Measurements from ENCODE around the gene CCDC182. TPM values are rescaled to one million over a fixed set of nuclear protein-coding genes. Genes with fewer than 3 reads are reported as not detected.

The CCDC182 gene
- total and polyA plus RNA-seq, 9 of the 15 experiments (the other 6 are each of a cell fraction or from before 2014, with no cell fraction given): not detected

DNA sequence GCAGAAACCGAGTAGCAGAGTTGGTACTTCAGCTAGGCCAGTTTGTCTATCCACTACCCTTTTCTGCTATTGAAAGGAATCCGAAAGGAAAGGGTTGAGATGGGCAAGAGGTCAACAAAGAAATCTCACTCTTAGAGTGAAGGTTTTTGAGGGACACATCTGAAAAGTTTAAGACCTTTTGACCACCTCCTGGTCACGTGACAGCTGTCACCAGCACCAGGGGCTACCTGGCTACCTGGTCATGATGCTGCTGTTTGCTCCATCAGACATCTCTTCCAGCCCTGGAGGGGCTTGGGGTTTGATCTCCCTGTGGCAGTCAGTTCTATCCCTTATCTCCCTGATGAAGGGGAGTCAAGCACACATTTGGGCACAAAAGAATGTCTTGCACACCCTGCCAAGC, 7.6 kb downstream of the CCDC182 start:
- no peak overlapping the region for H3K4me2 ChIP-seq (ENCODE audit: insufficient read depth, low read length)
- peaks cover 22 to 34% of the 10 kb centered on the region in 2 experiments for H3K27me3 ChIP-seq (ENCODE audit: control insufficient read depth in 2 of 2, insufficient read depth in 2 of 2, low read length in 2 of 2)
- peaks cover 7% of the 10 kb centered on the region; the same call in 1 of the 2 replicates for H4K20me1 ChIP-seq (replicated peaks; ENCODE audit: control insufficient read depth, insufficient read depth, low read length)
- FAIRE-seq (no peak), DNase-seq (ENCODE audit: extremely low read depth in 1 of 4, low spot score in 3 of 4) (no peak), ATAC-seq (no peak)
- no peak overlapping the region for H3K4me3 ChIP-seq
- intact Hi-C loops (cut with micrococcal nuclease): no loop called here
- no TSS peak for BruUV-seq (replicated peaks)
- no peaks in the 10 kb centered on the region for H3K36me3 ChIP-seq (ENCODE audit: control insufficient read depth, insufficient read depth, low read length)
- H3K79me2 ChIP-seq (ENCODE audit: control insufficient read depth, insufficient read depth, low read length): no peaks in the 10 kb centered on the region
- ChIA-PET CTCF (ENCODE audit: low intra/inter-chr PET ratio) (interaction anchor here (0.6 kb wide), 1 partner anchor 258 kb away, joined by 4 read pairs; no protein-coding TSS in a partner anchor), POLR2A (no interaction called here)
- in situ Hi-C loops (cut with MboI): no loop called here
- H2AFZ ChIP-seq (ENCODE audit: low read depth, low read length): no peak overlapping the region
- H3K9me3 ChIP-seq (replicated peaks; ENCODE audit: control insufficient read depth, insufficient read depth, low read depth, low read length): no peaks in the 10 kb centered on the region
- no peaks in the 10 kb centered on the region for H3K9me1 ChIP-seq (ENCODE audit: control insufficient read depth, insufficient read depth, low read length)
- no peaks in the 10 kb centered on the region for H3K4me1 ChIP-seq (replicated peaks in 1 of 2; ENCODE audit: control insufficient read depth in 2 of 2, insufficient read depth in 2 of 2, low read length in 2 of 2)
- WGBS (ENCODE audit: insufficient coverage, low coverage, missing lambda C conversion rate): 2% methylated on average over 3 of the region's 3 CpGs
- TF ChIP-seq, protein P1, sequence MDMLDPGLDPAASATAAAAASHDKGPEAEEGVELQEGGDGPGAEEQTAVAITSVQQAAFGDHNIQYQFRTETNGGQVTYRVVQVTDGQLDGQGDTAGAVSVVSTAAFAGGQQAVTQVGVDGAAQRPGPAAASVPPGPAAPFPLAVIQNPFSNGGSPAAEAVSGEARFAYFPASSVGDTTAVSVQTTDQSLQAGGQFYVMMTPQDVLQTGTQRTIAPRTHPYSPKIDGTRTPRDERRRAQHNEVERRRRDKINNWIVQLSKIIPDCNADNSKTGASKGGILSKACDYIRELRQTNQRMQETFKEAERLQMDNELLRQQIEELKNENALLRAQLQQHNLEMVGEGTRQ (CRISPR knock-in tag; IDR thresholded peaks at IDR 0.05): peak; percentile 35
- TF ChIP-seq, protein P2, sequence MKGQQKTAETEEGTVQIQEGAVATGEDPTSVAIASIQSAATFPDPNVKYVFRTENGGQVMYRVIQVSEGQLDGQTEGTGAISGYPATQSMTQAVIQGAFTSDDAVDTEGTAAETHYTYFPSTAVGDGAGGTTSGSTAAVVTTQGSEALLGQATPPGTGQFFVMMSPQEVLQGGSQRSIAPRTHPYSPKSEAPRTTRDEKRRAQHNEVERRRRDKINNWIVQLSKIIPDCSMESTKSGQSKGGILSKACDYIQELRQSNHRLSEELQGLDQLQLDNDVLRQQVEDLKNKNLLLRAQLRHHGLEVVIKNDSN (CRISPR knock-in tag; IDR thresholded peaks at IDR 0.05): 0 out of 2 replicates have a peak, but pooled peaks have one; percentile 30
- TF ChIP-seq, protein P3, sequence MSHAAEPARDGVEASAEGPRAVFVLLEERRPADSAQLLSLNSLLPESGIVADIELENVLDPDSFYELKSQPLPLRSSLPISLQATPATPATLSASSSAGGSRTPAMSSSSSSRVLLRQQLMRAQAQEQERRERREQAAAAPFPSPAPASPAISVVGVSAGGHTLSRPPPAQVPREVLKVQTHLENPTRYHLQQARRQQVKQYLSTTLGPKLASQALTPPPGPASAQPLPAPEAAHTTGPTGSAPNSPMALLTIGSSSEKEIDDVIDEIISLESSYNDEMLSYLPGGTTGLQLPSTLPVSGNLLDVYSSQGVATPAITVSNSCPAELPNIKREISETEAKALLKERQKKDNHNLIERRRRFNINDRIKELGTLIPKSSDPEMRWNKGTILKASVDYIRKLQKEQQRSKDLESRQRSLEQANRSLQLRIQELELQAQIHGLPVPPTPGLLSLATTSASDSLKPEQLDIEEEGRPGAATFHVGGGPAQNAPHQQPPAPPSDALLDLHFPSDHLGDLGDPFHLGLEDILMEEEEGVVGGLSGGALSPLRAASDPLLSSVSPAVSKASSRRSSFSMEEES (CRISPR knock-in tag; IDR thresholded peaks at IDR 0.05): peak; percentile 87
- TF ChIP-seq, protein P4, sequence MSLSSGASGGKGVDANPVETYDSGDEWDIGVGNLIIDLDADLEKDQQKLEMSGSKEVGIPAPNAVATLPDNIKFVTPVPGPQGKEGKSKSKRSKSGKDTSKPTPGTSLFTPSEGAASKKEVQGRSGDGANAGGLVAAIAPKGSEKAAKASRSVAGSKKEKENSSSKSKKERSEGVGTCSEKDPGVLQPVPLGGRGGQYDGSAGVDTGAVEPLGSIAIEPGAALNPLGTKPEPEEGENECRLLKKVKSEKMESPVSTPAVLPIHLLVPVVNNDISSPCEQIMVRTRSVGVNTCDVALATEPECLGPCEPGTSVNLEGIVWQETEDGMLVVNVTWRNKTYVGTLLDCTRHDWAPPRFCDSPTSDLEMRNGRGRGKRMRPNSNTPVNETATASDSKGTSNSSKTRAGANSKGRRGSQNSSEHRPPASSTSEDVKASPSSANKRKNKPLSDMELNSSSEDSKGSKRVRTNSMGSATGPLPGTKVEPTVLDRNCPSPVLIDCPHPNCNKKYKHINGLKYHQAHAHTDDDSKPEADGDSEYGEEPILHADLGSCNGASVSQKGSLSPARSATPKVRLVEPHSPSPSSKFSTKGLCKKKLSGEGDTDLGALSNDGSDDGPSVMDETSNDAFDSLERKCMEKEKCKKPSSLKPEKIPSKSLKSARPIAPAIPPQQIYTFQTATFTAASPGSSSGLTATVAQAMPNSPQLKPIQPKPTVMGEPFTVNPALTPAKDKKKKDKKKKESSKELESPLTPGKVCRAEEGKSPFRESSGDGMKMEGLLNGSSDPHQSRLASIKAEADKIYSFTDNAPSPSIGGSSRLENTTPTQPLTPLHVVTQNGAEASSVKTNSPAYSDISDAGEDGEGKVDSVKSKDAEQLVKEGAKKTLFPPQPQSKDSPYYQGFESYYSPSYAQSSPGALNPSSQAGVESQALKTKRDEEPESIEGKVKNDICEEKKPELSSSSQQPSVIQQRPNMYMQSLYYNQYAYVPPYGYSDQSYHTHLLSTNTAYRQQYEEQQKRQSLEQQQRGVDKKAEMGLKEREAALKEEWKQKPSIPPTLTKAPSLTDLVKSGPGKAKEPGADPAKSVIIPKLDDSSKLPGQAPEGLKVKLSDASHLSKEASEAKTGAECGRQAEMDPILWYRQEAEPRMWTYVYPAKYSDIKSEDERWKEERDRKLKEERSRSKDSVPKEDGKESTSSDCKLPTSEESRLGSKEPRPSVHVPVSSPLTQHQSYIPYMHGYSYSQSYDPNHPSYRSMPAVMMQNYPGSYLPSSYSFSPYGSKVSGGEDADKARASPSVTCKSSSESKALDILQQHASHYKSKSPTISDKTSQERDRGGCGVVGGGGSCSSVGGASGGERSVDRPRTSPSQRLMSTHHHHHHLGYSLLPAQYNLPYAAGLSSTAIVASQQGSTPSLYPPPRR (CRISPR knock-in tag; IDR thresholded peaks at IDR 0.05; ENCODE audit: borderline replicate concordance): no peak
- TF ChIP-seq CHD4 (IDR thresholded peaks at IDR 0.05; ENCODE audit: insufficient read depth, insufficient replicate concordance, low read depth, low read length, poor library complexity, severe bottlenecking) (no peak), THRAP3 (IDR thresholded peaks at IDR 0.05; ENCODE audit: borderline replicate concordance) (no peak), RAD51 (IDR thresholded peaks at IDR 0.05; ENCODE audit: borderline replicate concordance, low read depth) (peak; percentile 57; the same call in 1 of the 2 replicates)
- H3K27ac ChIP-seq (ENCODE audit: extremely low read depth, low read depth, low read length): no peak overlapping the region
- no peak overlapping the region for H3K9ac ChIP-seq (ENCODE audit: insufficient read depth in 1 of 2, low read depth in 2 of 2, low read length in 2 of 2)
